ENCODE measurements around the gene PPP1R12C.
"Not testable (repeated sequence)": the region's sequence is repeated elsewhere in the genome, so short reads cannot be mapped to it uniquely, and the experiment has no call there.

The PPP1R12C gene

GRCh38 chr19:55062735-55063491, 54.5 kb downstream of the PPP1R12C start, which contains the start of gene RDH13:
TSS of gene RDH13 (minus strand) at chr19:55063148. CDS start at chr19:55063032, 116 bp downstream.
- peak within 1 kb of the TSS; percentile 30 to 91 (median 81) for H3K27ac ChIP-seq
- H3K4me3 ChIP-seq: peak within 1 kb of the TSS; percentile 54 to 95 (median 81)

GRCh38 chr19:55060287-55060686, 57.1 kb downstream of the PPP1R12C start:
- H3K27ac ChIP-seq: peak overlapping the region in 1 of 21 experiments; percentile 38
- not testable (repeated sequence) for H3K4me3 ChIP-seq

DNA sequence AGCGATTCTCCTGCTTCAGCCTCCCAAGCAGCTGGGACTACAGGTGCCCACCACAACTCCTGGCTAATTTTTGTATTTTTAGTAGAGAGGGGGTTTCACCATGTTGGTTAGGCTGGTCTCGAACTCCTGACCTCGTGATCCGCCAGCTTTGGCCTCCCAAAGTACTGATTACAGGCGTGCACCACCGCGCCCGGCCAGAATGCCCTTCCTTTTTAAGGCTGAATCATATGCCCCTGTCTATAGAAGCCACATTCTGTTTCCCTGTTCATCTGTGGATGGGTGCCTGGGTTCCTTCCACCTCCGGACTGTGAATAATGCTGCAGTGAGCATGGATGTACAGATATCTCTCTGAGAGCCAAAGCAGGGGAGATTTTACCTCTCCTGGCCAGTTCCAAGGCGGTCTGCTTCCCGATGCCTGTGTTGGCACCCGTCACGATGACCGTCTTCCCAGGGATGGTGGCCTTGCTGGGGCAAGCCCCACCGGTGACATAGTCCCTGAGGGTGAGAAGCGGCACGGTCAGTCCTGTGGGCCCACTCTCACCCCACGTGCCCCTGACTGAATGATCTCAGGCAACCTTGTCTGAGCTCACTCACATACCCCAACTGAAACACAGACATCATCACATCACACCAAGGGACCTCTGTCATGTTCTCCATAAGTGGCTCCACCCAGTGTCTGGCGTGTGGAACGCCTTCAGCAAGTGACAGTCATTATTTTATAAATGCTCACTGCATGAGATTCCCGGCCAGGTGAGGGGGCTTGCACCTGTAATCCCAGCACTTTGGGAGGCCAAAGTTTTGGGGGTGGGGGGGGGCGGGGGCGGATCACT, 58.4 kb downstream of the PPP1R12C start:
- H3K4me3 ChIP-seq: no peak overlapping the region
- H3K27ac ChIP-seq: no peak overlapping the region

GRCh38 chr19:55056827-55057226, 60.6 kb downstream of the PPP1R12C start:
- no peak overlapping the region for H3K27ac ChIP-seq
- no peak overlapping the region for H3K4me3 ChIP-seq

GRCh38 chr19:55053735-55054134, 63.7 kb downstream of the PPP1R12C start:
- no peak overlapping the region for H3K27ac ChIP-seq
- no peak overlapping the region for H3K4me3 ChIP-seq

DNA sequence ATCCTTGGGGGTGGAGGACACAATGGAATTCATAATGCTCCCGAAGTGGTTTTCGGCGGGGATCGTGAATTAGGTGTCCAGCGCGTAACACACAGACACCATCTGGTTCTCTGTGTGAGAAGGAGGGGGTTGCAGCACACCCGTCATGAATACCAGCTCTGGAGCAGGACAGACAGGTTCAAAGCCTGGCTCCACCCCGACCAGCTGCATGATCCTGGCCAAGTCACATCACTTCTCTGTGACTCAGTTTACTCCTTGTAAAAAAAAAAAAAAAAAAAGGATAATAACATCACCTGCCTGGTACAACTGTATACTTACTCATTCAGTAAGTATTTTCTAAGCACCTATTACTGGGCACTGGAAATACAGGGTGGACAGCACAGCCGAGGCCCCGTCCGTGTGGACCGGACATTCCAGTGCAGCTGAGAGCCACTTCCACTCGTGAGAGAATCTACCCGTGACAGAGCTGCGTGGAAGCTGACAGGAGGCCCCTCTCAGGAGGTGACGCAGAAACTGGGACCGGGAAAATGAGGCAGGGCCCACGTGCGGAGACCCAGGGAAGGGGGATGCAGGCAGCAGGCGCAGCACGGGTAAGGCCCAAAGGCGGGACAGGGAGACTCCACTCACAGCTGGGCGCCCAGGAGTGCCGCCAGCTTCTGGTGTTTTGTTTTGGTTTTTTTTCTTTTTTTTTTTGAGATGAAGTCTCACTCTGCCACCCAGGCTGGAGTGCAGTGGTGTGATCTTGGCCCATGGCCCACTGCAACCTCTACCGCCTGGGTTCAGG, 66.5 kb downstream of the PPP1R12C start:
- Histone ChIP-seq H3K4me3 (no peak overlapping the region), H3K27ac (peak overlapping the region in 1 of 21 experiments; percentile 32)

DNA sequence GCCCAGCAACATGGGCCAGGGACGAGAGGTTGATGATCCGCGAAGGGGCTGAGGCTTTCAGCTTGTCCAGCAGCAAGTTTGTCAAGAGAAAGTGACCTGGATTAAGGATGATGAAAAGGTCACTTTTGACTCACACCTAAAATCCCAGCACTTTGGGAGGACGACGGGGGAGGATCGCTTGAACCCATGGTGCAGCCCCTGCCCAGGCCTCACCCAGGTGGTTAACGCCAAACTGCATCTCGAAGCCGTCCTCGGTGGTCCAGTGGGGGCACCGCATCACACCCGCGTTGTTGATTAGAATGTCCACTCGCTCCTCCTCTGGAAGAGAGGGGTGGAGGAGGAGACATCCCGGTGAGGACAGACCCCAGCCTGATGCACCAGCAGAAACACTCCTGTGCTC, 69.0 kb downstream of the PPP1R12C start:
- Histone ChIP-seq H3K4me3 (no peak overlapping the region), H3K27ac (no peak overlapping the region)

- Histone ChIP-seq H3K4me3 (no peak overlapping the region), H3K27ac (no peak overlapping the region)
Measured at GRCh38 chr19:55047951-55048350, 69.5 kb downstream of the PPP1R12C start.

DNA sequence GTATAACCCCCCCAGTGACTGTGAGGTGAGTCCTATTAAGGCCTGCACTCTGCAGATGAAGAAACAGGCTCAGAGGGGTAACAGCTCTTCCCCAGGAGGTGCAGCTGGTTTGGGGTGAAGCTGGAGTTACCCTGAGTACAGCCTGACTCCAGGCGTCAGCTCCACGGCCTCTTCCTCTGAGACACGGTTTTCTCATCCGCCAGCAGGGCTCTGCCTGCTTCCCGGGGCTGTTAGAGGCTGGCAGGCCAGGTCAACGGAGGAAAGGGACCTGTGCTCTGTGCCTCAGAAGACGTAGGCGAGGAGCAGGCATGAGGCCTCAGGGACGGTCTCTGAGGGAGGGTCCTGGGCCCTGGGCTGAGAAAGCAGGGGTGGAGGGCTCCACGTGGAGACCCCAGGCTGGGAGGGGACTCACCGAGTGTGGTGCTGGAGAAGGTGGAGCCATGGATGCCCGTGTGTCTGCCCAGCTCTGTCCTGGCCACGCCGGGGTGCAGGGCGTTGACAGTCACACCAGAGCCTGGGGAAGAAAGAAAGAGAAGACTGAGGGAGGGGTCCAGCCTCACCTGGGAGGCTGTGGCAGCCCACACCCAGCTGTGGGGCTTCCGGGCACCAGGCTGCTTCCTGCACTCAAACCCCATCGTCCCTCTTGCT, 70.3 kb downstream of the PPP1R12C start:
- Histone ChIP-seq H3K4me3 (no peak overlapping the region), H3K27ac (no peak overlapping the region)

GRCh38 chr19:55044771-55045716, 72.4 kb downstream of the PPP1R12C start:
- H3K4me3 ChIP-seq: no peak overlapping the region
- H3K27ac ChIP-seq: no peak overlapping the region

DNA sequence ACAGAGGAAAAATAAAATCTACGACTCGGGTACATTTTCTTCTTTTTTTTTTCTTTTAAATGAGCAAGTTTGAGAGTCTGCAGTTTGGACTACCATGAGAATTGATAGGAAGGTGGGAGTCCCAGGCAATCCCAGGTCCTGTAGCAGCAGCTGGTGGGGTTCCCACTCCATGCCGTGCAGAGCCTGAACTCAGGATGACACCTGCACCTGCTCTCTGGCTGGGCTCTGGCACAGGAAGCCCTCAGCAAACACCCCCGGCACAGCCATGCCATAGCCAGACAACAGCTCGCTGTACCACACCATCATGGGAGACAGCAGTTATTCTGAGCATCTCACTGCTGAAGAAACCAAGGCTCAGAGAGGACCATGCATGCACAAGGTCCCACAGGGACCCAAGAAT, 73.2 kb downstream of the PPP1R12C start:
- H3K4me3 ChIP-seq: no peak overlapping the region

DNA sequence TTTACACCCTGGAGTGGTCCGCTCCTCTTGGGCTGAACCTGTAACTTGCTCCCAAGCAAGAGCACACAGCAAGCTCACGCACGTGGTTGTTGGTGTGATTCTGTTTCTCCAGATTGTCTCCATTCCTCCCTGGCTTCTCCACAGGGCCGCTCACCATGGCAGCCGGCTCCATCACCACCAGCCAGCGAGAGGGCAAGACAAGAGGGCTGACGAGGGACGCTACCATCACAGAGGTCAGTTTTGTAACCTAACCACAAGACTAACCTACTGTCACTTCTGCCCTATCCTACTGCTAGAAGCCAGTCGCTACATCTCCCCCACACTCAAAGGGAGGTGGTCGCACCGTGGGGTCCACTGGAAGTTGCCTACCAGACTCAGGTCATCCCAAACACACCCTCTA, 74.7 kb downstream of the PPP1R12C start:
- Histone ChIP-seq H3K27ac (no peak overlapping the region), H3K4me3 (no peak overlapping the region)

More for the DNA sequence above, 73.2 kb downstream of the PPP1R12C start:
- no peak overlapping the region for H3K27ac ChIP-seq

GRCh38 chr19:55042344-55042678, 75.1 kb downstream of the PPP1R12C start:
- no peak overlapping the region for H3K4me3 ChIP-seq
- no peak overlapping the region for H3K27ac ChIP-seq

DNA sequence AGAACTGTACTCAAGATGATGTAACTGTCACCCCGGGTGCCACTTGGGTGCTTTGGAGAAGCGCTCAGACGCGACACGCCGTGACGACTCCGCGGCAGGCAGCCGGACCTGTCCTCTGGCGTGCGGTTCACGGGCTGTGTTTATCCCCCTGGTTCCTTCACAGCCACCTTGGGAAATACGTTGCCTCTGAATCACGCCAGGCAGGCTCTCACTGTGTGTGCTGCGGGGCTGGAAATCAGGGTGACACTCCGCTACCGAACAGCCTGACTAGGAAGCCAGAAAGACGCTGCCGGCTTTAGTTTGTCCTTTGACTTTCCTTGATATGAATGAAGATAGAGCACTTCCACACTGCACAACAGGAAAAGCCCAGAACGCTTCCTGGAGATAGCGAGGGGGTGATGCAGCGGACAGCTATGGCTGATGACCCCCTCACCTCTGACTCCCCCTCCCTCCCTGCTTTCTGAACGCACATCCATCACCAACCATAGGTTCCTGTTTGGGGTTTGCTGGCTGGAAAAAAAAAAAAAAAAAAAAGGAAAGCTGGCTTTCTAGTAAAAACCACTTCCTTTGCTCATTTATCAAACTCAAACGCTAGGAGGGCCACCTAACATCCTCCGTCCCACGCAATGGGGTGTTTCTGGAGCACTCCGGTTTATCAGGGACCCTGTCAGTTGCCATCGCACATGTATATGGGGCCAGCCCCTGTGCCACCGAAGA, 75.7 kb downstream of the PPP1R12C start:
- H3K4me3 ChIP-seq: no peak overlapping the region
- H3K27ac ChIP-seq: no peak overlapping the region

DNA sequence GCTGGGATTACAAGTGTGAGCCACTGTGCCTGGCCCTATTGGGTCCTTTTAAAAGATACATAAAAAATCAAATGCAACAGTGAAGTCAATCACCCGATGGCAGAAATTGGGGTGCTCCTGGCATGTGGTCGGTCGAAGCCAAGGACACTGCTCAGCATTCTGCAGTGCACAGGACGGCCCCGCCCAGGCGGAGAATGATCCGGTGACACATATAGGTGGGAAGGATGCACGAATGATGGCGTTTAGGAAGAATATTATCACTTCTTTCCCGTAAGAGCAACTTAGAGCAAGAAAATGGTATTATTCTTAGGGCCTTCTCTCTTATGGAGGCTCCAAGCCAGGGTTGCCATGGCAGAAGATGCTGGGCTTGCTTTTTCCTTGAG, 76.2 kb downstream of the PPP1R12C start:
- no peak overlapping the region for H3K27ac ChIP-seq
- no peak overlapping the region for H3K4me3 ChIP-seq

Data from skin epidermis (tissue), 12 donors.